Measurements from ENCODE around the gene RSPH1.

Gene RSPH1

DNA sequence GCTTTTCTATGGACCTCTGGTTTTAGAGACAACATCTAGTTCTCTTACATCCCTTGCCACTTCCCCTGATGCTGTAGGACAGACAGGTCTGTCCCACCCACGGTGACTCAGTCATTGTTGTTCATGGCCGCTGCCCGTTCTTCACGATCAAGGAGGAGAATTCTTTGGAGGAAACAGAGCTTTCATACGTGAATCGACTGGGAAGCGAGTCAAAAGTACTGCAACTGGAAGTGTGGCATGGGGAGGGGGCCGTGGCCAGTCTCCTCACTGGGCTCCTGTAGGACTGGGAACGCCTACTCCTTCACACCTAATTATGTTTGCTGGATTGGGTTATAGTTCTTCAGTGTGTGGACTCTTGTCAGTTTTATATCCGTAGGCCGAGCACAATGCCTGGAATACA lies 13.2 kb upstream of the RSPH1 start:
- Histone ChIP-seq H3K9me3 (replicated peaks; ENCODE audit: low read length) (no peaks in the 10 kb centered on the region), H3K36me3 (ENCODE audit: insufficient read depth, low read length) (no peaks in the 10 kb centered on the region), H3K4me1 (ENCODE audit: control insufficient read depth, insufficient read depth, low read length) (no peaks in the 10 kb centered on the region), H3K4me2 (ENCODE audit: low read length) (no peak overlapping the region), H3K9ac (ENCODE audit: low read depth, low read length) (no peak overlapping the region), H3K4me3 (ENCODE audit: low read length) (no peak overlapping the region), H3K27me3 (ENCODE audit: control insufficient read depth, insufficient read depth, low read length) (peaks cover 43% of the 10 kb centered on the region)

DNA sequence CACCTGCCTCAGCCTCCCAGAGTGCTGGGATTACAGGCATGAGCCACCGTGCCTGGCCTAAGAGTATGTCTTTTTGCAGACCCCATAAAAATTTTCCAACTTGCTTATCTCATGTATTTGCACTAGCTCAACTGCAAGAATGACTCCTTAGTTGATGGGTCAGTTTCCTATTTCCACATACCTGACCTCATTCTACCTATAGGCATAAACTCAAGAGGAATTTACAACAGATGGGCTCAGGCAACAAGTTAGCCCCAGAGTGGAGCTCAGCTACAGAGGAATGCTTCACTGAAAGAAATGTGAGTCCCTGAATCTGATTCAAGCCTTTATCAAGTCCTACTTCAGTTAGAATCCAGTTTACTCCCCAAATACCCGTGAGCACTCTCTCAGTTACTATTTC lies 12.3 kb upstream of the RSPH1 start:
- Histone ChIP-seq H3K9ac (ENCODE audit: low read depth, low read length) (no peak overlapping the region), H3K27me3 (ENCODE audit: control insufficient read depth, insufficient read depth, low read length) (peaks cover 52% of the 10 kb centered on the region), H3K4me1 (ENCODE audit: control insufficient read depth, insufficient read depth, low read length) (no peaks in the 10 kb centered on the region), H3K4me3 (ENCODE audit: low read length) (no peak overlapping the region), H3K9me3 (replicated peaks; ENCODE audit: low read length) (no peaks in the 10 kb centered on the region), H3K4me2 (ENCODE audit: low read length) (no peak overlapping the region), H3K36me3 (ENCODE audit: insufficient read depth, low read length) (no peaks in the 10 kb centered on the region)

DNA sequence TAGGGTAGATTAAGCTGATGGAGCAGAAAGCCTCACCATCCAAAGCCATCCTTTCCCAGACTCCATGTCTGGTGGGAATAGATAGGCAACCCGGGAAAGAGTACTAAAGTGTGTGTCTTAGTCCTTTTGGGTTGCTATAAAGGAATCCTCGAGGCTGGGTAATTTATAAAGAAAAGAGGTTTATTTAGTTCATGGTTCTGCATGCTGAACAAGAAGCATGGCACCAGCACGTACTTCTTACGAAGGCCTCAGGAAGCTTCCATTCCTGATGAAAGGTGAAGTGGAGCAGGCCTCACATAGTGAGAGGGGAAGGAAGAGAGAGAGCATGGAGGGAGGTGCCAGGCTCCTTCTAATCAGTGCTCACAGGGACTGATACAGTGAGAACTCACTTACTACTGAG lies 11.4 kb upstream of the RSPH1 start:
- Histone ChIP-seq H3K4me1 (ENCODE audit: control insufficient read depth, insufficient read depth, low read length) (no peaks in the 10 kb centered on the region), H3K36me3 (ENCODE audit: insufficient read depth, low read length) (no peaks in the 10 kb centered on the region), H3K9me3 (replicated peaks; ENCODE audit: low read length) (no peaks in the 10 kb centered on the region), H3K9ac (ENCODE audit: low read depth, low read length) (no peak overlapping the region), H3K4me2 (ENCODE audit: low read length) (no peak overlapping the region), H3K4me3 (ENCODE audit: low read length) (no peak overlapping the region), H3K27me3 (ENCODE audit: control insufficient read depth, insufficient read depth, low read length) (peaks cover 51% of the 10 kb centered on the region)

- no peaks in the 10 kb centered on the region for H3K36me3 ChIP-seq (ENCODE audit: insufficient read depth, low read length)
Observed at GRCh38 chr21:42505090-42505726, 9.2 kb upstream of the RSPH1 start.

DNA sequence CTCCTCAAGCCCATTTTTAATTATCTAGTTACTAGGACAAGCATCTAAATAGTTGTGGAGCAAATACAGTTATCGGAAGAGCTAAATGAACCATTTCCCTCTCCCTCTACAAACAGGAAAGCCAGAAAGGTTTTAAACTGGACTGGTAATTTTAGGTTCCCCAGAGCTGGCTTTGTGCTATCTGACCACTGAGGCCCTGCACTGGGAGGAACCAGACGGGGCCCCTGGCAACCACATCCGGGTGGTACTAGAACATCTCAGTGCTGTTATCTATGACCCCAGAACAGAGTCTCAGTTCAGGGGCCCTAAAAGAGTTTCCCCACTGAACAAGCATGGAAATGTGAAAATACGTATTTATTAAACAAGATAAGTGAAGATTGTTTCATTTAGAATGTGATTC lies 7.7 kb upstream of the RSPH1 start:
- H3K9ac ChIP-seq (ENCODE audit: low read depth, low read length): no peak overlapping the region
- no peaks in the 10 kb centered on the region for H3K9me3 ChIP-seq (replicated peaks; ENCODE audit: low read length)
- H3K36me3 ChIP-seq (ENCODE audit: insufficient read depth, low read length): no peaks in the 10 kb centered on the region
- no peak overlapping the region for H3K4me2 ChIP-seq (ENCODE audit: low read length)
- H3K27me3 ChIP-seq (ENCODE audit: control insufficient read depth, insufficient read depth, low read length): peaks cover 53% of the 10 kb centered on the region
- H3K4me3 ChIP-seq (ENCODE audit: low read length): no peak overlapping the region
- no peaks in the 10 kb centered on the region for H3K4me1 ChIP-seq (ENCODE audit: control insufficient read depth, insufficient read depth, low read length)

More at GRCh38 chr21:42505090-42505726, 9.2 kb upstream of the RSPH1 start:
- H3K9ac ChIP-seq (ENCODE audit: low read depth, low read length): no peak overlapping the region
- H3K4me1 ChIP-seq (ENCODE audit: control insufficient read depth, insufficient read depth, low read length): no peaks in the 10 kb centered on the region
- no peak overlapping the region for H3K4me2 ChIP-seq (ENCODE audit: low read length)
- no peaks in the 10 kb centered on the region for H3K9me3 ChIP-seq (replicated peaks; ENCODE audit: low read length)
- peaks cover 59% of the 10 kb centered on the region for H3K27me3 ChIP-seq (ENCODE audit: control insufficient read depth, insufficient read depth, low read length)
- no peak overlapping the region for H3K4me3 ChIP-seq (ENCODE audit: low read length)

DNA sequence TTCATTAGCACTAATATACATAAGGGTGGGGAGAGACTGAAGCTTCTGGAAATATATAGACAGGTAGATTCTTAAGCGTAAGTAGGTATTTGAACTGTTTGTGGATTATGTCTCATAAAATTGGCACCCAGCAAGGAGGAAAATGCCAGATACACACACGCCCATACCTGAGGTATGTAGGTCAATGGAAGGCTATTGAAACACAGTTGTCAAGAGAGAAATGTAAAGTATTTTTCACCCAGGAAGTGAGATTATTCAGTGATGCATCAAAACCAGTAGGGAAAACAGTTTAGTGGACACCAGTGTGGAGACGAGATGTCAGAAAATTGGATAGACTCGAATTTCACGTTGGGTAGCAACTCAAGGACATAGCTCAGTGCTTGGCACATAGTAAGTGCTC lies 4.7 kb upstream of the RSPH1 start:
- no peaks in the 10 kb centered on the region for H3K36me3 ChIP-seq (ENCODE audit: insufficient read depth, low read length)
- peaks cover 7% of the 10 kb centered on the region for H3K4me1 ChIP-seq (ENCODE audit: control insufficient read depth, insufficient read depth, low read length)
- H3K27me3 ChIP-seq (ENCODE audit: control insufficient read depth, insufficient read depth, low read length): peaks cover 40% of the 10 kb centered on the region
- no peak overlapping the region for H3K4me3 ChIP-seq (ENCODE audit: low read length)
- no peaks in the 10 kb centered on the region for H3K9me3 ChIP-seq (replicated peaks; ENCODE audit: low read length)
- H3K9ac ChIP-seq (ENCODE audit: low read depth, low read length): no peak overlapping the region
- H3K4me2 ChIP-seq (ENCODE audit: low read length): no peak overlapping the region

GRCh38 chr21:42500225-42500624 lies 4.2 kb upstream of the RSPH1 start:
- Histone ChIP-seq H3K9me3 (replicated peaks; ENCODE audit: low read length) (no peaks in the 10 kb centered on the region), H3K4me1 (ENCODE audit: control insufficient read depth, insufficient read depth, low read length) (peaks cover 10% of the 10 kb centered on the region), H3K4me2 (ENCODE audit: low read length) (no peak overlapping the region), H3K36me3 (ENCODE audit: insufficient read depth, low read length) (no peaks in the 10 kb centered on the region), H3K9ac (ENCODE audit: low read depth, low read length) (no peak overlapping the region), H3K27me3 (ENCODE audit: control insufficient read depth, insufficient read depth, low read length) (peaks cover 42% of the 10 kb centered on the region), H3K4me3 (ENCODE audit: low read length) (no peak overlapping the region)

GRCh38 chr21:42499444-42500112 lies 3.6 kb upstream of the RSPH1 start:
- Histone ChIP-seq H3K4me2 (ENCODE audit: low read length) (no peak overlapping the region), H3K36me3 (ENCODE audit: insufficient read depth, low read length) (no peaks in the 10 kb centered on the region), H3K4me1 (ENCODE audit: control insufficient read depth, insufficient read depth, low read length) (peaks cover 10% of the 10 kb centered on the region), H3K9ac (ENCODE audit: low read depth, low read length) (no peak overlapping the region), H3K9me3 (replicated peaks; ENCODE audit: low read length) (no peaks in the 10 kb centered on the region), H3K4me3 (ENCODE audit: low read length) (no peak overlapping the region), H3K27me3 (ENCODE audit: control insufficient read depth, insufficient read depth, low read length) (peaks cover 36% of the 10 kb centered on the region)

DNA sequence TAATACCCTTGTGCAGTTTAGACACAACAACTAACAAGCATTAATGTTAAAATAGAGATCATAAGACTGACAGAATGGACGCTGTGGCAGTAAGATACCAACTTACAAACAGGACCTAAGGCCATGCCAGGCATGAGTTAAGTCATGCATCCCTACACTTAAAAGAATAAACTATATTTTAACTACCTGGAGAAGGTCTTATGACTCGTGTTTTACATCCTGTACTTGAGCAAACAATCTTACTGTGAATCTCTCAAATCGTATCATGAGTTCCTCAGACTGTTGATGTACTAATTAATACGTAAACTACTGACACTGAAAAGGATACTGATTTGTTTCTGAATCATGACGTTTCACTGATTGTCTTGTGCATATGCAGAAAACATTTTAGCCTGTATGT lies 2.0 kb upstream of the RSPH1 start:
- no peak overlapping the region for H3K4me3 ChIP-seq (ENCODE audit: low read length)
- H3K9me3 ChIP-seq (replicated peaks; ENCODE audit: low read length): no peaks in the 10 kb centered on the region
- H3K4me2 ChIP-seq (ENCODE audit: low read length): no peak overlapping the region
- H3K36me3 ChIP-seq (ENCODE audit: insufficient read depth, low read length): no peaks in the 10 kb centered on the region
- H3K9ac ChIP-seq (ENCODE audit: low read depth, low read length): no peak overlapping the region
- H3K4me1 ChIP-seq (ENCODE audit: control insufficient read depth, insufficient read depth, low read length): peaks cover 10% of the 10 kb centered on the region
- H3K27me3 ChIP-seq (ENCODE audit: control insufficient read depth, insufficient read depth, low read length): peaks cover 26% of the 10 kb centered on the region

- H3K36me3 ChIP-seq (ENCODE audit: insufficient read depth, low read length): no peaks in the 10 kb centered on the region
- H3K4me3 ChIP-seq (ENCODE audit: low read length): peak overlapping the region; percentile 83
- peaks cover 10% of the 10 kb centered on the region for H3K4me1 ChIP-seq (ENCODE audit: control insufficient read depth, insufficient read depth, low read length)
- peak overlapping the region; percentile 81 for H3K9ac ChIP-seq (ENCODE audit: low read depth, low read length)
- peak overlapping the region; percentile 98 for H3K4me2 ChIP-seq (ENCODE audit: low read length)
- no peaks in the 10 kb centered on the region for H3K9me3 ChIP-seq (replicated peaks; ENCODE audit: low read length)
- H3K27me3 ChIP-seq (ENCODE audit: control insufficient read depth, insufficient read depth, low read length): peaks cover 24% of the 10 kb centered on the region
Observed at GRCh38 chr21:42496839-42497202, 797 bp upstream of the RSPH1 start.

- H3K9ac ChIP-seq (ENCODE audit: low read depth, low read length): peak overlapping the region; percentile 57
Observed at GRCh38 chr21:42495765-42496119, 282 bp downstream of the RSPH1 start.

GRCh38 chr21:42495027-42495426 lies 997 bp downstream of the RSPH1 start:
- Histone ChIP-seq H3K9ac (ENCODE audit: low read depth, low read length) (no peak overlapping the region), H3K4me3 (ENCODE audit: low read length) (no peak overlapping the region), H3K27me3 (ENCODE audit: control insufficient read depth, insufficient read depth, low read length) (peaks cover 24% of the 10 kb centered on the region), H3K36me3 (ENCODE audit: insufficient read depth, low read length) (no peaks in the 10 kb centered on the region), H3K4me2 (ENCODE audit: low read length) (peak overlapping the region; percentile 98), H3K9me3 (replicated peaks; ENCODE audit: low read length) (no peaks in the 10 kb centered on the region), H3K4me1 (ENCODE audit: control insufficient read depth, insufficient read depth, low read length) (peaks cover 10% of the 10 kb centered on the region)

More at GRCh38 chr21:42495765-42496119, 282 bp downstream of the RSPH1 start:
- peak overlapping the region; percentile 83 for H3K4me3 ChIP-seq (ENCODE audit: low read length)
- peaks cover 10% of the 10 kb centered on the region for H3K4me1 ChIP-seq (ENCODE audit: control insufficient read depth, insufficient read depth, low read length)
- peaks cover 26% of the 10 kb centered on the region for H3K27me3 ChIP-seq (ENCODE audit: control insufficient read depth, insufficient read depth, low read length)
- H3K9me3 ChIP-seq (replicated peaks; ENCODE audit: low read length): no peaks in the 10 kb centered on the region
- H3K4me2 ChIP-seq (ENCODE audit: low read length): peak overlapping the region; percentile 98
- no peaks in the 10 kb centered on the region for H3K36me3 ChIP-seq (ENCODE audit: insufficient read depth, low read length)

Measured in skeletal muscle satellite cell (primary cell).